Breast epithelium (tissue), 4 donors: Measurements from ENCODE around the gene DUSP28. TPM values are rescaled to one million over a fixed set of nuclear protein-coding genes. Genes with fewer than 3 reads are reported as not detected.

Experiments used
- DNase-seq, 2 donors: peaks; one replicate each; pipeline ENCODE4 v3.0.0-alpha.2; 2019; ENCODE audit warnings: low spot score in 2 of 2
- H3K27ac ChIP-seq, 2 donors: fragments of 200-600 bp; sonication (generic) in 1 of 2; one replicate each; pipeline ENCODE4 v1.5.1; 2016 to 2019; ENCODE audit warnings: mild to moderate bottlenecking in 1 of 2
- H3K27me3 ChIP-seq, 2 donors: fragments of 200-600 bp; sonication (generic) in 1 of 2; one replicate each; pipeline versions ENCODE4 v1.5.1 to v1.6.0; 2017 to 2019; ENCODE audit warnings: control low read depth in 1 of 2, mild to moderate bottlenecking in 1 of 2
- H3K36me3 ChIP-seq: fragments of 200-600 bp; one replicate; pipeline ENCODE4 v1.5.1; 2019
- H3K4me1 ChIP-seq, 2 donors: fragments of 200-600 bp; sonication (generic); one replicate each; pipeline ENCODE4 v1.5.1; 2016 to 2019; ENCODE audit warnings: control low read depth in 1 of 2
- H3K4me3 ChIP-seq, 3 donors: fragments of 200-600 bp; sonication (generic); 1 replicate in 2 of 3; 2 replicates in 1 of 3; pipeline ENCODE4 v1.5.1; 2016 to 2019; ENCODE audit warnings: mild to moderate bottlenecking in 3 of 3, moderate library complexity in 2 of 3
- H3K9me3 ChIP-seq, 2 donors: fragments of 200-600 bp; sonication (generic) in 1 of 2; one replicate each; pipeline ENCODE4 v1.5.1; 2016 to 2019; ENCODE audit warnings: control low read depth in 1 of 2
- CTCF ChIP-seq, 3 donors: fragments of 450-650 bp; IDR thresholded peaks; one replicate each; pipeline ENCODE4 v1.5.1; 2016 to 2017; ENCODE audit warnings: antibody characterized with exemption in 3 of 3, mild to moderate bottlenecking in 3 of 3, moderate library complexity in 3 of 3
- POLR2A ChIP-seq: fragments of 450-650 bp; IDR thresholded peaks from one replicate; pipeline ENCODE4 v1.6.1; 2016; ENCODE audit warnings: antibody characterized with exemption, mild to moderate bottlenecking, moderate library complexity
- POLR2AphosphoS5 ChIP-seq, 3 donors: sonication (generic); formaldehyde crosslinking; IDR thresholded peaks; one replicate each; pipeline ENCODE4 v1.6.1; 2017; ENCODE audit warnings: antibody characterized with exemption in 3 of 3
- intact Hi-C: fragments of 100-400 bp; cut with DNase I; formaldehyde crosslinking; loops from one replicate; pipeline ENCODE4 v1.15.1; 2023; ENCODE audit warnings: low total_unique reads
- total RNA-seq, 3 donors: library from RNA; depleted of rRNA; stranded (reverse); fragments of >200 nt; gene quantifications; one replicate each; pipeline ENCODE4 v1.1.0, GENCODE V29; 2016

DUSP28 gene
- total RNA-seq, 3 donors from 2014 or later, result 5.9 to 8.8 (median 6.9) TPM

DNA sequence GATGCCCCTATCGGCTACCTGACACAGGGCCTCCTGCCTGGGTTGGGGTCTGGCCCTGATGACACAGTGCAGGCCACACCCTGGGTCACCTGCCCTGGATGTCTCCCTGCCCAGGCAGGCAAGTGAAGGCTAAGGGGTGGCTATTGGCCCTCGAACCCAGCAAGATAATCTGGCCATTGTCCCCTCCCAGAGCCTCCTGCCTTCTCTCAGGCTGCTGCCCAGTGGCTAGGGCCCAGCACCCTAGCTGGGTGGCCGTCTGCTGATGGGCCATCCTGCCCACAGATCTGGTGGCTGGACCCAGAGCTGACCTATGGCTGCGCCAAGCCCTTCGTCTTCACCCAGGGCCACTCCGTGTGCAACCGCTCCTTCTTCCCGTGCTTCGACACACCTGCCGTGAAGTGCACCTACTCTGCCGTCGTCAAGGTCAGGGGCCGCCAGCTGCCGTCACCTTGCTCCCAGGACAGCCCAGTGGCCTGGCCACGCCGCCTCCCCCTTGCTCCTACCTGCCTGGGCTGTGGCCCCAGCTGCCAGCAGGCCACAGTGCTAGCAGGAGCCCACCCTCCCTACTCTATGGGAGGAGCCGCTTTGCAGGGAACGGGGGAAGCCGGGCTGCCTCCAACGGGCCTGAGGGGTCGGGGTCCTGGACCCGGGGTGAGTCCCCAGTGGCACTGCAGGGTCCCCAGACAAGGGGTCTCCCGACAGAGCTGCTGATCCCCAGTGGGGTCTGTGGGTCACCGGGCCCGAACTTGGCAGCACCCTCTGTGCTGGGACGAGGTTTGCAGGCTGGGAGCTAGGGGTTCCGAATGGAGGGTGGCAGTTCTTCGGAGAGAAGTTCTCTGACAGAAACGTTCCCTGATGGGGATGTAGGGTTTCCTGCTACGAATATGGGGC is 12.2 kb downstream of the DUSP28 start:
- H3K9me3 ChIP-seq, result no peaks in the 10 kb centered on the region
- intact Hi-C loops, result loop anchor here (5.0 kb wide), 1 partner anchor 1975 kb away; no protein-coding TSS in a partner anchor
- no peak for DNase-seq
- H3K36me3 ChIP-seq, result no peaks in the 10 kb centered on the region
- H3K4me3 ChIP-seq, result no peak overlapping the region
- H3K4me1 ChIP-seq, result peaks cover under 1 to 15% of the 10 kb centered on the region in 2 donors
- no peaks in the 10 kb centered on the region for H3K27me3 ChIP-seq
- no peak overlapping the region for H3K27ac ChIP-seq
- TF ChIP-seq POLR2AphosphoS5 (IDR thresholded peaks at IDR 0.05) (no peak), CTCF (IDR thresholded peaks at IDR 0.05) (no peak), POLR2A (no peak)

GRCh38 chr2:240573071-240573515 is 12.9 kb downstream of the DUSP28 start:
- no peak for DNase-seq
- intact Hi-C loops, result loop anchor here (5.0 kb wide), 1 partner anchor 1976 kb away; no protein-coding TSS in a partner anchor
- peaks cover 0 to 12% of the 10 kb centered on the region in 2 donors for H3K4me1 ChIP-seq
- H3K4me3 ChIP-seq, result no peak overlapping the region
- TF ChIP-seq CTCF (IDR thresholded peaks at IDR 0.05), result no peak
- no peak for TF ChIP-seq POLR2A
- no peak for TF ChIP-seq POLR2AphosphoS5 (IDR thresholded peaks at IDR 0.05)
- H3K9me3 ChIP-seq, result no peaks in the 10 kb centered on the region
- no peak overlapping the region for H3K27ac ChIP-seq
- H3K36me3 ChIP-seq, result no peaks in the 10 kb centered on the region
- H3K27me3 ChIP-seq, result no peaks in the 10 kb centered on the region

DNA sequence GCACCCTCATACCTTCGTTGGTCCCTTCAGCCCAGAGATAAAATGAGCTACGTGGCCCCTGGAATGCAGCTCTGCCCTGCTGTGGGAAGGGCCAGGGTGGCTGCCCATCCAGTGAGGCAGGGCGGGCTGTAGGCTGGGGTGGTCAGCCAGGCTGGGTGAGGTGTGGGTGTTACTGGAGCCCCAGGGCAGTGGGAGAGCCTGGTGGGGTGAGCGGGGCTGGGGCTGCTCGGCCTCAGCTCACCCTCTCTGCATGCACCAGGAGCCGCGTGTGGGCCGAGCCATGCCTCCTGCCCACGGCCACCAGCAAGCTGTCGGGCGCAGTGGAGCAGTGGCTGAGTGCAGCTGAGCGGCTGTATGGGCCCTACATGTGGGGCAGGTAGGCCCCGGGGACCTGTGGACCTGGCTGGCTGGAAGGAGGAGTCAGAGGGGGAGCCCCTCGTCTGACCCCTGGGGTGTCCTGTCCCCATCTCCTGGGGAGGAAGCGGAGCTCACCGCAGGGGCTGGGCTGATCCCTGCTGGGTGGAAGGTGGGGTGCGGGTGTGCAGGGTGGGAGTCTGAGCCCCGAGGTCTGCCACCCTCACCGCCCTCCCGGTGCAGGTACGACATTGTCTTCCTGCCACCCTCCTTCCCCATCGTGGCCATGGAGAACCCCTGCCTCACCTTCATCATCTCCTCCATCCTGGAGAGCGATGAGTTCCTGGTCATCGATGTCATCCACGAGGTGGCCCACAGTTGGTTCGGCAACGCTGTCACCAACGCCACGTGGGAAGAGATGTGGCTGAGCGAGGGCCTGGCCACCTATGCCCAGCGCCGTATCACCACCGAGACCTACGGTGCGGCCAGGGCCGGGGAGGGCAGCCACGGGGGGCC is 13.6 kb downstream of the DUSP28 start:
- Histone ChIP-seq H3K4me3 (no peak overlapping the region), H3K4me1 (peaks cover 0 to 12% of the 10 kb centered on the region in 2 donors), H3K27me3 (no peaks in the 10 kb centered on the region), H3K9me3 (no peaks in the 10 kb centered on the region), H3K27ac (no peak overlapping the region), H3K36me3 (no peaks in the 10 kb centered on the region)
- intact Hi-C loops, result loop anchor here (5.0 kb wide), 1 partner anchor 1976 kb away; no protein-coding TSS in a partner anchor
- TF ChIP-seq POLR2AphosphoS5 (IDR thresholded peaks at IDR 0.05) (no peak), POLR2A (no peak), CTCF (IDR thresholded peaks at IDR 0.05) (no peak)
- DNase-seq, result no peak

GRCh38 chr2:240574386-240575100 is 14.4 kb downstream of the DUSP28 start:
- no peaks in the 10 kb centered on the region for H3K36me3 ChIP-seq
- TF ChIP-seq POLR2AphosphoS5 (IDR thresholded peaks at IDR 0.05) (no peak), CTCF (IDR thresholded peaks at IDR 0.05) (no peak), POLR2A (no peak)
- no peak overlapping the region for H3K27ac ChIP-seq
- peaks cover 2 to 10% of the 10 kb centered on the region in 2 donors for H3K4me1 ChIP-seq
- no peak for DNase-seq
- no peaks in the 10 kb centered on the region for H3K27me3 ChIP-seq
- intact Hi-C loops, result loop anchor here (5.0 kb wide), 1 partner anchor 1977 kb away; no protein-coding TSS in a partner anchor
- no peak overlapping the region for H3K4me3 ChIP-seq
- H3K9me3 ChIP-seq, result no peaks in the 10 kb centered on the region
